Stimulated activated CD4-positive, alpha-beta T cell treated with anti-CD3 and anti-CD28 coated beads, Interleukin-4, amount 100 ng/mL, for 4 hours (primary cell): Measurements from ENCODE around the gene CCN2.

Source experiments
- DNase-seq, 2 experiments: peaks; one replicate each; pipeline ENCODE4 v3.0.0-alpha.2; 2020

CCN2 gene

DNA sequence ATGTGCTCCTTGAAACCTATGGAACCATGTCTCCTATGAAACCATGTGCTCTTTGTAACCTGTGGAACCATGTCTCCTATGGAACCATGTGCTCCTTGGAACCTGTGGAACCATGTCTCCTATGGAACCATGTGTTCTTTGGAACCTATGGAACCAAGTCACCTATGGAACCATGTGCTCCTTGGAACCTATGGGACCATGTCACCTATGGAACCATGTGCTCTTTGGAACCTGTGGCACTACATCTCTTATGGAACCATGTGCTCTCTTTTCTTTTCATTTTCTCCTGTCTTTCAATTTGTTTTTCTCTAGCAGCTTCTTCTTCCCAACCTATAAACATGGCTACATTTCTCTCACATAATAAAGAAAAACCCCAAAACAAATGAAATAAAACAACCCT, 11.9 kb upstream of the CCN2 start:
- DNase-seq: no peak

- DNase-seq: no peak
These were observed 9.4 kb upstream of the CCN2 start for GRCh38 chr6:131960371-131961133.

DNA sequence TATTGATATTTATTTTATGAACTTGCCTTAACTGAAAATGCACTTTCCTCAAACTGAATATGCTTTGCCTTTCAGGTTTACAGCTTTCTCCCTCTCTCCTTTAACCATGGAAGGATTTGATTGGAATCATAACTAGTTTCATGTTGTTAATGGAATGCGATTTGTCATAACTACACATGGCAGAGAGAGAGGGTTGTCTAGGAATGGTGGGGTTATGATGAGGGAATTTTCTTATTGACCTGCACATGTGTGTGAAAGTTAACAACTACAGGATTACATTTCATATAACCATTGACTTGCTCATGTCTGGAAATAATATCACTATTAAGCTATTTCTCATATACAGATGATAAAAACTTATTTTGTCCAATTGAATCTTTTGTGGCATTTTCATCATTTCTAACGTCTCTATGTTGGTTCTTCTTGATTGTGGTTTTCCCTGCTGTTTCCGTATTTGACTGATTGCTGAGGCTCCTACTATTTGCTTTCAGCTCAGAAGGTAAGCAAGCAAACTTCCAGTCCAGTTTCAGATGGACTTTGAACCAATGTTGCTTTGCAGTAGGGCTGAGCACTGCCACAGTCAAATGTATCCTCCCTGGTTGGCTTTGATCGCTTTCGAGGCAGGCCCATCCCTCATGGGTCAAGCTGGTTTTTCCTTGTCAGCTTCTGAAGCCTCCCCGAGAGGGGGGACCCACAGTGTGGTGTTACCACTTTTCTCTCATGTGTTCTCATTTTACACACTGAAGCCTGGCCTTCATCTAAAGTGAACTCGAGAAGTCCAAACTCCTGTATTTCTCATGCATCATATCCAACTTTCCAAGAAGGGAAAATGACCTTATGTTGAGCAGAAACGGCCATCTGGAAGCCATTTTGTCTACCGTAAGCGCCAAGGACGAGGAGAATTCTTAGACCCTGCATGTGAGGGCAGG, 7.6 kb upstream of the CCN2 start:
- DNase-seq: no peak

- no peak for DNase-seq
These were observed 6.9 kb upstream of the CCN2 start for GRCh38 chr6:131958095-131958494.

GRCh38 chr6:131955876-131956275, 4.7 kb upstream of the CCN2 start:
- no peak for DNase-seq

DNA sequence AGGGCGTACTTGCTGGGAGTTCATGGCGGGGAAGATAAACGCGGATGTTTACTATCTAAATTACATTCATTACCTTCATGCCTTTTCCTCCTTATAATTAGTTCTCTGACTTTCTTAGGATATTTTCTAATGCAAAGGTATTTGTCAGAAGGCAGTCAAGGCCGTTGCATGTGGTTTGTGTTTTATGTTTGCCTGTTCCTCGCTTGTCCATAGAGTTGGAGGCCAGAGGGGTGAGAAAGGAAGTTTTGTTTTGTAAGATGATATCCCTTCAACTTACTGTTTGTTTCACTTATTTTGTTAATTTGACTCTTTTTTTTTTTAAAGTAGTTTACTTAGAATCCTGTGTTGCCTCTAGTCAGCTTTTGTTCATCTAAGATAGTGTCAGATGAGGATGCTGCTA, 4.0 kb upstream of the CCN2 start:
- no peak for DNase-seq

- no peak for DNase-seq
These were observed 3.6 kb upstream of the CCN2 start for GRCh38 chr6:131954775-131955107.

GRCh38 chr6:131954059-131954774, 3.0 kb upstream of the CCN2 start:
- no peak for DNase-seq

DNA sequence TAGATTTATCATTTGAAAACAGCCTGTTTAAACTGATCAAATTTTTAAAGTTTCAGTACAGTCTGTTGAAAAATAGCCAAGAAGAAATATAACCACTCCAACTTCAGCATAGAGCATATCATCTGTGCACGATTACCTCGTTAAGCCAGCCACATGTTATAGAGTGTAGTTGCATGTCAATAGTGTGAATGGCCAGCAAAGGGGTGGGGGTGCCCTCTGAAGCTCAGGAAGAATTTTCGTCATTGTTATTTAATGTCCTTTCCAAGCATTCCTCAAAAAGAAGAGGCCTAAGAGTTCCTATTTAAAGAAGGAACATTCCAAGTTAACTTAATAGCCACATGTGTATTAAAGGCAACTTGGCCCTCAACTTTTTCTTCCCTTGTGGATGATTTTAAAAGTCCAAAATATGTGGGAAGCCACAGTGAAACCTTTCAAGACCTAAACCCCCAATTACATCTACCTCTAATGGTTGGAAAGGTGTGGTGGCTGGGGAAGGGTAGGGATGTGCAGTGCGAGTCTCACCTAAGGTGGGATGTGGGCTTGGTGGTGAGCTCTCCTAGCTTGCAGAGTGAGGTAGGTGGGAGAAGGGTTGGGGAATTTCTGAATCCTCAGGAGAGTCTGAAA, 1.8 kb upstream of the CCN2 start:
- no peak for DNase-seq

- no peak for DNase-seq
These were observed 531 bp upstream of the CCN2 start for GRCh38 chr6:131951576-131952230.

DNA sequence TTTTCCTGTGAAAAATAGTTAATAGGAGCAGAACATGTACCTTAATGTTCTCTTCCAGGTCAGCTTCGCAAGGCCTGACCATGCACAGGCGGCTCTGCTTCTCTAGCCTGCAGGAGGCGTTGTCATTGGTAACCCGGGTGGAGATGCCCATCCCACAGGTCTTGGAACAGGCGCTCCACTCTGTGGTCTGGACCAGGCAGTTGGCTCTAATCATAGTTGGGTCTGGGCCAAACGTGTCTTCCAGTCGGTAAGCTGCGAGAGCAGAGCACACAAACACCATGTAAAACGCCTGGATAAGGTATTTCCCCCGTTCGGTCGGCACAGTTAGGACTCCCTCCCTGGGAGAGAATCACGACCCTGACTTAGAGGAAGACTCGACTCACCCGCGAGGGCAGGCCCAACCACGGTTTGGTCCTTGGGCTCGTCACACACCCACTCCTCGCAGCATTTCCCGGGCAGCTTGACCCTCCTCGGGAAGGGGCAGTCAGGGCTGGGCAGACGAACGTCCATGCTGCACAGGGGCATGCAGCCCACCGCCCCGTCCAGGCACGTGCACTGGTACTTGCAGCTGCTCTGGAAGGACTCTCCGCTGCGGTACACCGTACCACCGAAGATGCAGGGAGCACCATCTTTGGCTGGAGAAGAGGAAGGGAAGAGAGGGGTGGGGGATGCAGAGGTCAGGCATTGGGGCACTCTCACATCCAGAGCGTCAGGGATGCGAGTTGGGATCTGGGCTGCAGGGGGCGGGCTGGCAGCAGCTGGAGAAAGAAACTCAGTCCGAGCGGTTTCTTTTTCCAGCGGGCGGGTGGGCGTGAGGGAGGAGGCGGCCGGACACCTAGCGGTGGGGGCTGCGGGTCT, 1.0 kb downstream of the CCN2 start:
- peak in 1 of 2 experiments; percentile 1 for DNase-seq

DNA sequence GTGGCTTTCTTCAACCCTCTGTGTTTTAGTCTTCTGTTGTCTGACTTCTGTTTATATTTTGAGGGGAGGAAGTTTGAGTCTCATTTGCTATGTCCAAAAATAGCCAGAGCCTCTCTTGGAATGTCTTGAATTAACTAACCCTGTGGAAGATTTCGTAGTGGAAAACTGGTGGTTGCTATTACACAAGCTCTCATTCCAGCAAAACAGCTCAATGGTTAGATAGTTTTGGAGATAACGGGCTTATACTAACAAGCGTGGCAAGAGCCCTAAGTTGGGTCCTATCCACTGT, 1.6 kb downstream of the CCN2 start:
- DNase-seq: no peak

- no peak for DNase-seq
These were observed 2.2 kb downstream of the CCN2 start for GRCh38 chr6:131948692-131949619.

GRCh38 chr6:131947986-131948661, 3.0 kb downstream of the CCN2 start:
- no peak for DNase-seq

DNA sequence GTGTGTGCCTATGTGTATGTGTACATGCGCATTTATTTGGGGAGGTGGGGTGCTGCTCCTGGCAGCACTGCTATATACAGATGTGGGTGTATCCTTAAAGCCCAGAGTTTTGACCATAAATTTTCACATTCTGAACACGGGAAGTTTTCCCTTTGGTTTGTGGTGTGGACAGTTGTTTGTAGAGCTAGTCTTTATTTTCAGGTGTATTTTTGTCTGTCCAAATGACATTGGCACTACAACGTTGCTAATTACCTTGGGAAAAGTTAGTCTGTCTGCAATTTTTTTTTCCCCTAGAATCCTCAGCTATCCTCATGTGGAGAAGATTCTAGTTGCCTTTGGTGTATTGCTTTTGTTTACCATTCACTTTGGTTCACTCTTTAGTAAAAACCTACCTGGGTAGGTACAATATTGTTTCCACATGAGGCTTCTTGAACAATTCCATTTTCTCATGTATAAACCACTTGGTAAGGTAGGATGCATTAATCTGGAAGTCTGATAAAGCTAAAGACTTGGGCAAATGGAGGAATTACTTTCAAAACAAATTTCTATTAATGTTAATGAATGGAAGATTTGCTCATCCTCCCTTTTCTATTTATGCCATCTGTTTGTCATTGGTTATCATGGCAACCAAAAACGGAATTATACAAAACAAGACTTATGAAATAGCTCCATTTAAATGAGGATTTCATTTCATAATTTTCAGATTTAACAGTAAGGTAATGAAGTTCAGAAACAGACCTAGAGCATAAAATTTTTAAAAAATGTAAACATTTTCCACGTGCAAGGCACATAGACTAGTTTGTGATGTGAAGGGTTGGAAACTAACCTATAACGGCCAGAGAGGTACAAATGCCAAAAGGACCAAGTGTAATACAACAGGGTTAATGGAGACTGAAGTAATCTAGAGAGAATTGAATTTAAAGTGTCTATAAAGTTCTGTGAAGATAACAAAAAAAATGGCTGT, 3.9 kb downstream of the CCN2 start:
- no peak for DNase-seq

DNA sequence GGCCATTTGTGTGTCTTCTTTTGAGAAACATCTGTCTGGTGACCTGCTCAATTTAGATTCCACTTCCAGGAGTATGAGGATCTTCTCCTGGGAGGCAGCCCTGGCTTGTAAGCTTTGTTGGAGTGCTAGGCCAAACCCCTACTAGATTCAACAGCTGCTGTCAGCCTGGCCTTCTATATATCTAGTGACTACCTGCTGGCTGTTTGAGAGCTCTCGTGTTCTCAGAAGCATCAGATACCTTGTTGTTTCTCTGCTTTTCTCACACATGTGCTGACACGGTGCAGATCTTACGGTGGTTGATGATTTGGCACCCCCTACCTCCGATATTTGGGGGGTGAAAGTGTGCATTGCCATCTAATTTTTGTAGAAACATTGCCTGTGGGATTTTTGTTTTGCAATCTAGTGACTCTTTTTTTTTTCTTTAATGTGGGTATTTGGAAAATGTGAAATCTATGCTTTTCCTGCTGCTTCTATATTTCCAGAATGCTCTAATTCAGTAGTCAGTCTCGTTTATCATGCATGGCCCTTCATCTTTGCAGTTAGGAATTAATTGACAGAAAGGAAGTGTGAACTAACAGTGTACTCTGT, 4.7 kb downstream of the CCN2 start:
- no peak for DNase-seq

DNA sequence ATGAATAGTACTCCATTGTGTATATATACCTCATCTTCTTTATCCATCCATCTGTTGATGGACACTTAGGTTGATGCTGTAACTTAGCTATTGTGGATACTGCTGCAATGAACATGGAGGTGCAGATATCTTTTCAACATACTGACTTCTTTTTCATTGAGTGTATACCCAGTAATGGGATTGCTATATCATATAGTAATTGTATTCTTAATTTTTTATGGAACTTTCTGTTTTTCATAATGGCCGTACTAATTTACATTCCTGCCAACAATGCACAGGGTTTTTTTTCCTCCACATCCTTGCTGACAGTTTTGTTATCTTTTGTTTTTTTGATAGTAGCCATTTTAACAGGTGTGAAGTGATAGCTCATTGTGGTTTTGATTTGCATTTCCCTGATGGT, 5.2 kb downstream of the CCN2 start:
- DNase-seq: no peak
